Suprapubic skin (tissue), 4 donors: Measurements from ENCODE around the gene UGT1A3.

Experiments
- CTCF ChIP-seq, 2 donors: fragments of 200-600 bp in 1 of 2; fragments of 450-650 bp in 1 of 2; sonication (generic) in 1 of 2; IDR thresholded peaks; one replicate each; pipeline ENCODE4 v1.5.1; 2016 to 2019; ENCODE audit warnings: antibody characterized with exemption in 2 of 2, mild to moderate bottlenecking in 1 of 2, moderate library complexity in 1 of 2
- EP300 ChIP-seq: sonication (generic); formaldehyde crosslinking; IDR thresholded peaks from one replicate; pipeline ENCODE4 v1.6.1; 2017; ENCODE audit warnings: antibody characterized with exemption
- POLR2A ChIP-seq, 2 donors: fragments of 450-650 bp; IDR thresholded peaks; one replicate each; pipeline ENCODE4 v1.6.1; 2017; ENCODE audit warnings: antibody characterized with exemption in 2 of 2, mild to moderate bottlenecking in 2 of 2, moderate library complexity in 2 of 2
- POLR2AphosphoS5 ChIP-seq, 3 donors: sonication (generic); formaldehyde crosslinking; IDR thresholded peaks; one replicate each; pipeline ENCODE4 v1.6.1; 2017; ENCODE audit warnings: antibody characterized with exemption in 3 of 3

- TF ChIP-seq POLR2AphosphoS5 (IDR thresholded peaks at IDR 0.05) (no peak), CTCF (IDR thresholded peaks at IDR 0.05) (no peak), POLR2A (IDR thresholded peaks at IDR 0.05) (no peak), EP300 (no peak)
Observed at GRCh38 chr2:233817995-233818638, 89.3 kb downstream of the UGT1A3 start.
